Measurements from ENCODE around the gene EFCAB3.

- TF ChIP-seq ZNF830 (tag by site-specific recombination; IDR thresholded peaks at IDR 0.05; ENCODE audit: low read depth) (no peak), HOXD13 (CRISPR knock-in tag; IDR thresholded peaks at IDR 0.05; ENCODE audit: borderline replicate concordance) (no peak), CTCF (tag by site-specific recombination; IDR thresholded peaks at IDR 0.05) (no peak), HOXA7 (CRISPR knock-in tag; IDR thresholded peaks at IDR 0.05; ENCODE audit: borderline replicate concordance) (no peak), ZNF121 (tag by site-specific recombination; IDR thresholded peaks at IDR 0.05) (no peak), BCL6B (tag by site-specific recombination; IDR thresholded peaks at IDR 0.05) (no peak)
Observed at GRCh38 chr17:62380253-62380652, at the start of gene EFCAB3.

Measured in HEK293 (cell line).